ENCODE measurements around the gene CDC6.

GRCh38 chr17:40322358-40323315 is 35.0 kb downstream of the CDC6 start:
- TF ChIP-seq, protein P1, sequence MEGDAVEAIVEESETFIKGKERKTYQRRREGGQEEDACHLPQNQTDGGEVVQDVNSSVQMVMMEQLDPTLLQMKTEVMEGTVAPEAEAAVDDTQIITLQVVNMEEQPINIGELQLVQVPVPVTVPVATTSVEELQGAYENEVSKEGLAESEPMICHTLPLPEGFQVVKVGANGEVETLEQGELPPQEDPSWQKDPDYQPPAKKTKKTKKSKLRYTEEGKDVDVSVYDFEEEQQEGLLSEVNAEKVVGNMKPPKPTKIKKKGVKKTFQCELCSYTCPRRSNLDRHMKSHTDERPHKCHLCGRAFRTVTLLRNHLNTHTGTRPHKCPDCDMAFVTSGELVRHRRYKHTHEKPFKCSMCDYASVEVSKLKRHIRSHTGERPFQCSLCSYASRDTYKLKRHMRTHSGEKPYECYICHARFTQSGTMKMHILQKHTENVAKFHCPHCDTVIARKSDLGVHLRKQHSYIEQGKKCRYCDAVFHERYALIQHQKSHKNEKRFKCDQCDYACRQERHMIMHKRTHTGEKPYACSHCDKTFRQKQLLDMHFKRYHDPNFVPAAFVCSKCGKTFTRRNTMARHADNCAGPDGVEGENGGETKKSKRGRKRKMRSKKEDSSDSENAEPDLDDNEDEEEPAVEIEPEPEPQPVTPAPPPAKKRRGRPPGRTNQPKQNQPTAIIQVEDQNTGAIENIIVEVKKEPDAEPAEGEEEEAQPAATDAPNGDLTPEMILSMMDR (IDR thresholded peaks at IDR 0.05; ENCODE audit: low read depth, low read length) = no peak
- no peak for TF ChIP-seq POLR2A (IDR thresholded peaks at IDR 0.05; ENCODE audit: extremely low read depth, insufficient read length)

Measured in NB4 (cell line).